ENCODE measurements around the gene SDC4.

Gene SDC4

DNA sequence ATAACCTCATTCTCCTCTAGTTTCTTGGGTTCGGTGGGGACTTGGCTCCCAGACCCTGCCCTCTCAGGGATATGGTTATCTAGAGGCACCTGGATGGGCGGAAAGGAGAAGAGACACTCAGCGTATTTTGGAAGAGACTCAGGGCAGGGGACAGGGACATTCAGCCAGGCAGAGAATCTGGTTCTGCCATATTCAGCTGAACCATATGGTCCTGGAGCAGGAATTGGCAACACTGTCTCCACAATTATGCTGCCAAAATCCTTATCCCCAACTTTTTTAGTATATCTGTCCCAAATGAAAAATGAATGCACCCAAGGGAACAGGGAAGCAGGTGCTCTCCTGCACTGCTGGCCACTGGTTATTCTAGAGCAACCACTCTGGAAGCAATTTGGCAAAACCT, 17.7 kb downstream of the SDC4 start:
- peaks cover 60% of the 10 kb centered on the region in 2 donors for H3K36me3 ChIP-seq (ENCODE audit: control insufficient read depth in 2 of 2, insufficient read depth in 2 of 2, low read length in 2 of 2)
- H3K4me1 ChIP-seq (ENCODE audit: control insufficient read depth, insufficient read depth, low read length): no peaks in the 10 kb centered on the region
- H3K9ac ChIP-seq (ENCODE audit: low read length in 2 of 2): no peak overlapping the region
- H3K27ac ChIP-seq (ENCODE audit: low read length): no peak overlapping the region
- H3K9me3 ChIP-seq (ENCODE audit: control insufficient read depth in 2 of 2, low read length in 2 of 2): no peaks in the 10 kb centered on the region
- H3K4me3 ChIP-seq (ENCODE audit: low read length in 2 of 2): no peak overlapping the region
- no peaks in the 10 kb centered on the region for H3K27me3 ChIP-seq (ENCODE audit: control insufficient read depth in 1 of 2, insufficient read depth in 2 of 2, low read length in 2 of 2)

DNA sequence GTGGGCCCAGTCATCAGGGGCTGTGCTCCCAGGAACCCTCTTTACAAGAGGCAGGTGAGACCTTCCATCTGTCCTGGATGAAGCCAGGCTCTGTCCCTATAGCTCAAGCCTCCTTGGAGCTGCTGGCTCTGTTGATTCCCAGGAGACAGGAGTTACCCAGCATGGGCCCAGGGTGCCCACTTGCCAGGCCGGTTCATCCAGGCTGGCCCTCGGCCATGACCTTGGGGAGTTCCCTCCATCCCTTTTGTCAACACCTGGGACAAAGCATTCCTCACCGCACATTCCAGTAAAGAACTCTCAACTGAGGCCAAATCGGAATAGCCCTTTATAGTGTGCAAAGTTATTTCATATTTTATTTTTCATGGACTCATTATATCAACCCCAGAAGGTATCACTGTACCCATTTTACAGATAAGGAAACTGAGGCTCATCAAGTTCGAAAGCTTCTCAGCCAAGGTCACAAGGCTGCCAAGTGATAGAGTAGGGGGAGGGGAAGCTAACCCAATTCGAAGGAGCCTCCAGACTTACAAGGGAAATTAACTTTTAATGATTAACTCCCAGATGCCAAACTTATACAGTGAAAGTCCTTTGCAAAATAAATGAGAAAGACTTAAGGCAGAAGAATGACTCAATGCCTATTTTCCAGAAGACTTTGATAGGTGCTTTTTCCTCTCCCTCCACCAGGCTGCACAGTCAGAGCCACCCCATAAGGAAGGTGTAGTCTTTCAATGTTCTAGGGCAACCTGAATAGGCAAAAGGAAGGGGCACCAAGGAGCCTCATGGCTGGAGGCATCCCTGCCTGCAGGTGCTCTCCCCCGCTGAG, 18.5 kb downstream of the SDC4 start:
- Histone ChIP-seq H3K4me1 (ENCODE audit: control insufficient read depth, insufficient read depth, low read length) (no peaks in the 10 kb centered on the region), H3K27ac (ENCODE audit: low read length) (no peak overlapping the region), H3K27me3 (ENCODE audit: control insufficient read depth in 1 of 2, insufficient read depth in 2 of 2, low read length in 2 of 2) (no peaks in the 10 kb centered on the region), H3K9ac (ENCODE audit: low read length in 2 of 2) (no peak overlapping the region), H3K4me3 (ENCODE audit: low read length in 2 of 2) (no peak overlapping the region), H3K9me3 (ENCODE audit: control insufficient read depth in 2 of 2, low read length in 2 of 2) (no peaks in the 10 kb centered on the region), H3K36me3 (ENCODE audit: control insufficient read depth in 2 of 2, insufficient read depth in 2 of 2, low read length in 2 of 2) (peaks cover 54 to 58% of the 10 kb centered on the region in 2 donors)

DNA sequence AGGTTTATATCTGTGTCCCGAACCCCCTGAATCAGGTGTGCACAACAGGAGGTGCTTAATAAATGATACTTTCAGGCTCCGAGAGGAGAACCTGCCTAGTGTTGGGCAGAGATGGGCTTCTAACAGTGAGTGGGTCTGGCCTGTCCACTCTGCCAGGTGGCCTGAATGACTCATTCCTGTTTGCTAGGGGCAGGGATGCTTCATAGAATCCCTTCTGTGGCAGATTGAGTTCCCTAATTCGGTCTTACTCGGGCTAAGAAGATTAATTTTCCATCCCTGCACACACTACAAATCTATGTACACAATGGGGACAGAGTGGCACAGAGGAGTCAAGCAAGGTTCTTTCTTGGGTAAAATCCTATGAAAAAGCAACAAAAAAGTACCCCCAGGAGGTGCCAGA, 19.8 kb downstream of the SDC4 start:
- Histone ChIP-seq H3K4me3 (ENCODE audit: low read length in 2 of 2) (no peak overlapping the region), H3K9ac (ENCODE audit: low read length in 2 of 2) (no peak overlapping the region), H3K27me3 (ENCODE audit: control insufficient read depth in 1 of 2, insufficient read depth in 2 of 2, low read length in 2 of 2) (no peaks in the 10 kb centered on the region), H3K36me3 (ENCODE audit: control insufficient read depth in 2 of 2, insufficient read depth in 2 of 2, low read length in 2 of 2) (peaks cover 53 to 56% of the 10 kb centered on the region in 2 donors), H3K27ac (ENCODE audit: low read length) (no peak overlapping the region), H3K4me1 (ENCODE audit: control insufficient read depth, insufficient read depth, low read length) (no peaks in the 10 kb centered on the region), H3K9me3 (ENCODE audit: control insufficient read depth in 2 of 2, low read length in 2 of 2) (no peaks in the 10 kb centered on the region)

DNA sequence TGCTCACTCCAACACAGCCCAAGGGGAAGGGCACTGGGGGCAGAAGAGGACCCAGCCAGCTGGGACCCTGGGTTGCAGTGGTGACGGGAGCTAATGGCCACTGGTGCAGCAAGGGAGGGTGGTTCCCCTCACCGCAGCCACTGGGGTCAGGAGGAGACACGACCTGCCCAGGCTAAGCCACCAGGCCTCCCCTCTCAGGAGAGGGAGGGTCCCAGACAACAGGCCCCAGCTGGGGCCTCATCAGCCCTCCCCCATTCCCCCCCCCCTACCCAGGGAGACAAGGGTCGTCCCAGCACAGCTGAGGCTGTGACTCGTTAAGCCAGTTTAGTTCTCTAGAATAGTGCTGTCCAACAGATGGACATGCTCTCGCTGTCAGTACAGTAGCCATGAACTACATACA, 22.9 kb downstream of the SDC4 start:
- Histone ChIP-seq H3K9me3 (ENCODE audit: control insufficient read depth in 2 of 2, low read length in 2 of 2) (no peaks in the 10 kb centered on the region), H3K9ac (ENCODE audit: low read length in 2 of 2) (no peak overlapping the region), H3K27ac (ENCODE audit: low read length) (no peak overlapping the region), H3K4me1 (ENCODE audit: control insufficient read depth, insufficient read depth, low read length) (no peaks in the 10 kb centered on the region), H3K4me3 (ENCODE audit: low read length in 2 of 2) (no peak overlapping the region), H3K36me3 (ENCODE audit: control insufficient read depth in 2 of 2, insufficient read depth in 2 of 2, low read length in 2 of 2) (peaks cover 35 to 40% of the 10 kb centered on the region in 2 donors), H3K27me3 (ENCODE audit: control insufficient read depth in 1 of 2, insufficient read depth in 2 of 2, low read length in 2 of 2) (no peaks in the 10 kb centered on the region)

DNA sequence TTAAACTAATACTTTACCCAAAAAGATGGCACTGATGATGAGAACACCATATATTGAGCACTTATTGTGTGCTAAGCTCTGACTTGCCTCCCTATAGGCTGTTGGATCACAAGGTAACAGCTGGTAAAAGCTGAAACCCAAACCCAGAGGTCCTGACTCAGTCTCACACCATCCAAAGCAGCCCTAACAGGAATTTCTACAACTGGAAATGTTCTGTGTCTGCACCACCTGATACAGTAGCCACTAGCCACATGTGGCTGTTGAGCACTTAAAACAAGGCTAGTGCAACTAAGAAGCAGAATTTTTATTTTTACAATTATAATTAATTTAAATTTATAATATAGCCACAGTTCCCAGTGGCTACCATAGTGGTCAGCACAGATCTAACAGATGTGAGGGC, 24.5 kb downstream of the SDC4 start:
- Histone ChIP-seq H3K27me3 (ENCODE audit: control insufficient read depth in 1 of 2, insufficient read depth in 2 of 2, low read length in 2 of 2) (no peaks in the 10 kb centered on the region), H3K9me3 (ENCODE audit: control insufficient read depth in 2 of 2, low read length in 2 of 2) (no peaks in the 10 kb centered on the region), H3K4me3 (ENCODE audit: low read length in 2 of 2) (no peak overlapping the region), H3K36me3 (ENCODE audit: control insufficient read depth in 2 of 2, insufficient read depth in 2 of 2, low read length in 2 of 2) (peaks cover 19 to 23% of the 10 kb centered on the region in 2 donors), H3K27ac (ENCODE audit: low read length) (no peak overlapping the region), H3K4me1 (ENCODE audit: control insufficient read depth, insufficient read depth, low read length) (no peaks in the 10 kb centered on the region), H3K9ac (ENCODE audit: low read length in 2 of 2) (no peak overlapping the region)

DNA sequence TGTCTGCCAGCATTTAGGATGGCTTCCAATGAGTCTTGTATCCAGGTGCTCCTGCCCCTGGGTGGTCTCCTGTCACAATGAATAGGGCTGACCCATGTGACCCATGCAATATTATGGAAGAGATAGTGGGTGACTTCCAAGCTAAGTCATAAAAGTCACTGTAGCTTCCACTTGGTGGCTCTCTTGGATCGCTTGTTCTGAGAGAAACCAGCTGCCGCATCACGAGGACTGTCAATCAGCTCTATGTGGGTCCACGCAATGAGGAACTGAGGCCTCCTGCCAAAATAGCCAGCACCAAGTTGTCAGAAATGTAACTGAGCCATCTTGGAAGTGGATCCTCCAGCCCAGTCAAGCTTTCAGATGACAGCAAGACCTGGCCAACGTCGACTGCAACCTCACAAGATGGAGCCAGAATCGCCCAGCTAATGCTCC, 25.3 kb downstream of the SDC4 start:
- Histone ChIP-seq H3K36me3 (ENCODE audit: control insufficient read depth in 2 of 2, insufficient read depth in 2 of 2, low read length in 2 of 2) (peaks cover 12 to 16% of the 10 kb centered on the region in 2 donors), H3K4me1 (ENCODE audit: control insufficient read depth, insufficient read depth, low read length) (no peaks in the 10 kb centered on the region), H3K27ac (ENCODE audit: low read length) (no peak overlapping the region), H3K9ac (ENCODE audit: low read length in 2 of 2) (no peak overlapping the region), H3K27me3 (ENCODE audit: control insufficient read depth in 1 of 2, insufficient read depth in 2 of 2, low read length in 2 of 2) (no peaks in the 10 kb centered on the region), H3K9me3 (ENCODE audit: control insufficient read depth in 2 of 2, low read length in 2 of 2) (no peaks in the 10 kb centered on the region), H3K4me3 (ENCODE audit: low read length in 2 of 2) (no peak overlapping the region)

DNA sequence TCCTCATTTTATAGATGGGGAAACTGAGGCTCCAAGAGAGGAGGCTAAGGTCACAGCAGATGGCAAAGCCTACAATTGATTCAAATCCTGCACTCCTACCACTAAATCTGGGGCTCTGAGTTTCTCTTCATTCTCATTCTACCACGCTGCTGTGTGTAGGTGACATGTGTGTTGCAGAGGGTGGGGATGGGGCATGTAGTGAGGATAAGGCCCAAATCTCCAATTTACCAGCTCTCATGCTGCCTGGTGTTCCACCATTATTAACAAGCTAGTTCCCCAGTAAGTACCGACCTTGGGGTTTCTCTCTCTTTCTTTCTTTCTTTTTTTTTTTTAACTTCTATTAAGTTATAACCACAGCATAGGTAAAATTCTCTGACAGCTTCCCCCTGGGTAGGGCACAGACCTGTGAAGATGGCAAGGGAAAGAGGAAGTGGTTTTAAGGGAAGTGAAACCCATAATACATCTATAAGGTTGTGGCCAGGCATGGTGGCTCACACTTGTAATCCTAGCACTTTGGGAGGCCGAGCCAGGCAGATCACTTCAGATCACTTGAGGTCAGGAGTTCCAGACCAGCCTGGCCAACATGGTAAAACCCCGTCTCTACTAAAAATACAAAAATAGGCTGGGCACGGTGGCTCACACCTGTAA, 27.2 kb downstream of the SDC4 start:
- H3K27me3 ChIP-seq (ENCODE audit: control insufficient read depth in 1 of 2, insufficient read depth in 2 of 2, low read length in 2 of 2): peaks cover 11 to 12% of the 10 kb centered on the region in 2 donors
- H3K9ac ChIP-seq (ENCODE audit: low read length in 2 of 2): no peak overlapping the region
- H3K36me3 ChIP-seq (ENCODE audit: control insufficient read depth in 2 of 2, insufficient read depth in 2 of 2, low read length in 2 of 2): peaks cover 0 to 3% of the 10 kb centered on the region in 2 donors
- H3K27ac ChIP-seq (ENCODE audit: low read length): no peak overlapping the region
- no peak overlapping the region for H3K4me3 ChIP-seq (ENCODE audit: low read length in 2 of 2)
- no peaks in the 10 kb centered on the region for H3K9me3 ChIP-seq (ENCODE audit: control insufficient read depth in 2 of 2, low read length in 2 of 2)
- H3K4me1 ChIP-seq (ENCODE audit: control insufficient read depth, insufficient read depth, low read length): no peaks in the 10 kb centered on the region

DNA sequence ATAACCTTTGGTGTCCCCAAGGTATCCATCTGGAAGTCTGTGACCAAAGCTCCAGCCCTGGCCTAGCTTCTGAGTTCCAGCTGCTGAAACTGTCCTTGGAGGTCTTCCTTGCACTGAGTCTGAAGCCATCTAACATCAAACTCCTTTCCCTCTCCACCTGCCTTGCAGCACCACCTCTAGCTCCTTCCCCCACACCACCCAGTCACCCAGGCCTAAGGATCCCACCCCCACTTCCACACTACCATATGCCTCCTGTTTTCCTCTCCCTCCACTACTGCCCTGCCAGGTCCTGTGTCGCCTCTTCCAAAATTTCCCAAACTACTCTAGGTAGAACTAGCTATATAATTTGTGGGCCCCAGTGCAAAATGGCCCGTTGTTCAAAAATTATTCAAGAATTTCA, 29.3 kb downstream of the SDC4 start:
- Histone ChIP-seq H3K36me3 (ENCODE audit: control insufficient read depth in 2 of 2, insufficient read depth in 2 of 2, low read length in 2 of 2) (no peaks in the 10 kb centered on the region), H3K9me3 (ENCODE audit: control insufficient read depth in 2 of 2, low read length in 2 of 2) (no peaks in the 10 kb centered on the region), H3K27ac (ENCODE audit: low read length) (no peak overlapping the region), H3K4me3 (ENCODE audit: low read length in 2 of 2) (no peak overlapping the region), H3K27me3 (ENCODE audit: control insufficient read depth in 1 of 2, insufficient read depth in 2 of 2, low read length in 2 of 2) (peaks cover 16 to 19% of the 10 kb centered on the region in 2 donors), H3K4me1 (ENCODE audit: control insufficient read depth, insufficient read depth, low read length) (no peaks in the 10 kb centered on the region), H3K9ac (ENCODE audit: low read length in 2 of 2) (no peak overlapping the region)

DNA sequence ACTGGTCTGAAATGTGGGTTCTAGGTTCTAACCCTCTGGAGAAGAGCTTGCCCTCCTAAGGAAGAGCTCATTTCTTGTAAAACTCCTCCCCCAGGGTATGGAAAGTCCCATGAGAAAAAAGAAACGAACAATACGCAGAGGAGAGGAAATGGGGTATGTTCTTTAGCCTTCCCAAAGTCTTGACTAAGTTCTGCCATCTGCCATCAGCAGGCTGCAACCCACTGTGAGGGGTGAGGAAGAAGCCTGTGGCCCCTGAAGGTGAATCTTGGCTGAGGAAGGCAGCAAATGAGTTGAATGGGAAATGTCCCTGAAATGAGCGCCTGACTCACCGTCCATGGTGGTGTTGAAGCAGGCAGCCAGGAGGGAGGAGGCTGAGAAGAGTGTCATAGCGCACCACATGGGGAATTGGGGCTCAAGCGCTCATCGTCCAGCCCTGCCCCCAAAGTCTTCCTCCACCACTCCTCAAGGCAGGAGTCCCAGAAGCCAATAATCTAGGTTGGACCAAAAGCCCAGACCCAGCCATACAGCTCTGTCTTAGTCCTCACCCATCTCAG, 29.8 kb downstream of the SDC4 start:
- Histone ChIP-seq H3K4me3 (ENCODE audit: low read length in 2 of 2) (no peak overlapping the region), H3K27ac (ENCODE audit: low read length) (no peak overlapping the region), H3K36me3 (ENCODE audit: control insufficient read depth in 2 of 2, insufficient read depth in 2 of 2, low read length in 2 of 2) (no peaks in the 10 kb centered on the region), H3K27me3 (ENCODE audit: control insufficient read depth in 1 of 2, insufficient read depth in 2 of 2, low read length in 2 of 2) (peaks cover 19 to 22% of the 10 kb centered on the region in 2 donors), H3K9ac (ENCODE audit: low read length in 2 of 2) (no peak overlapping the region), H3K4me1 (ENCODE audit: control insufficient read depth, insufficient read depth, low read length) (no peaks in the 10 kb centered on the region), H3K9me3 (ENCODE audit: control insufficient read depth in 2 of 2, low read length in 2 of 2) (no peaks in the 10 kb centered on the region)

DNA sequence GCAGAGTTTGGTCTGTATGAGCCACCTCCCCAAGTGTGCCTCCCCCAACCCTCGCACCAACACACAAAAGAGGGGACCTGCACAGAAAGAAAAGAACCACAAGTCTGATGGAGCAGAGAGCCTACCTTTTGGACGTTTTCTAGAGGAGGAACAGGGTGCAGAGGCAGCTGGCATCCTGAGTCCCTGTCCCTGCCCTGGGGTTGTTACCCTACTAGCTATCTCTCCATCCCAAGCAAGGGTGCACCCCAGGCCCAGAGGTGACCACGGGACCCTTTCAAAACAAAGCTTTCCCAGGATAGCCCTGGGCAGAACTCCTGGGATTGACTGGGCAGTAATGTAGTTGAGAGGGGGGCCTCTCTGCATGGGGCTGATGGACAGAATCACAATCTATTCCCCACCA, 30.4 kb downstream of the SDC4 start:
- Histone ChIP-seq H3K4me3 (ENCODE audit: low read length in 2 of 2) (no peak overlapping the region), H3K27me3 (ENCODE audit: control insufficient read depth in 1 of 2, insufficient read depth in 2 of 2, low read length in 2 of 2) (peaks cover 21 to 28% of the 10 kb centered on the region in 2 donors), H3K27ac (ENCODE audit: low read length) (no peak overlapping the region), H3K9me3 (ENCODE audit: control insufficient read depth in 2 of 2, low read length in 2 of 2) (no peaks in the 10 kb centered on the region), H3K4me1 (ENCODE audit: control insufficient read depth, insufficient read depth, low read length) (no peaks in the 10 kb centered on the region), H3K9ac (ENCODE audit: low read length in 2 of 2) (no peak overlapping the region), H3K36me3 (ENCODE audit: control insufficient read depth in 2 of 2, insufficient read depth in 2 of 2, low read length in 2 of 2) (no peaks in the 10 kb centered on the region)
